B cell (primary cell): Measurements from ENCODE around the gene DLST. TPM values are rescaled to one million over a fixed set of nuclear protein-coding genes. Genes with fewer than 3 reads are reported as not detected.

Experiments
- ATAC-seq: fragments of 200-7000 bp; cut with Tn5 transposase; one replicate; pipeline ENCODE4 v1.10.0; 2021; ENCODE audit warnings: low read depth, mild to moderate bottlenecking, moderate number of reproducible peaks, moderate library complexity
- CTCF ChIA-PET: fragments of 350-600 bp; sonication (Branson Sonifier 250); formaldehyde crosslinking; loops from one replicate; lab custom pipeline; 2021; ENCODE audit warnings: antibody characterized with exemption, inconsistent platforms; lab: Charles Lee
- POLR2A ChIA-PET: fragments of 350-600 bp; sonication (Branson Sonifier 250); formaldehyde crosslinking; loops from one replicate; lab custom pipeline; 2021; ENCODE audit warnings: antibody characterized with exemption; lab: Charles Lee
- DNase-seq: peaks from one replicate; pipeline ENCODE4 v3.0.0; 2013
- H2AFZ ChIP-seq: 2 replicates; pipeline ENCODE4 v1.6.1; 2012; ENCODE audit warnings: mild to moderate bottlenecking, low read depth, low read length; ENCODE audit not compliant: insufficient read depth, poor library complexity, severe bottlenecking
- H3K27ac ChIP-seq, 2 donors: 1 replicate in 1 of 2; 2 replicates in 1 of 2; pipeline ENCODE4 v1.5.1; 2012 to 2013; ENCODE audit warnings: low read length in 2 of 2, mild to moderate bottlenecking in 2 of 2, moderate library complexity in 1 of 2
- H3K27me3 ChIP-seq, 4 experiments: fragments of 200-600 bp in 1 of 4; sonication (generic) in 1 of 4; replicated peaks in 1 of 4; 1 replicate in 2 of 4; 2 replicates in 2 of 4; pipeline versions ENCODE4 v1.6.1 to v1.7.0; 2013 to 2016; ENCODE audit warnings: low read length in 3 of 4, mild to moderate bottlenecking in 2 of 4, mixed read lengths in 1 of 4, moderate library complexity in 1 of 4; ENCODE audit not compliant: insufficient read depth in 4 of 4, control insufficient read depth in 3 of 4; ENCODE audit errors: control extremely low read depth in 1 of 4
- H3K36me3 ChIP-seq, 2 experiments: replicated peaks in 1 of 2; 1 replicate in 1 of 2; 2 replicates in 1 of 2; pipeline versions ENCODE4 v1.6.1 to v1.7.1; 2013; ENCODE audit warnings: low read length in 1 of 2; ENCODE audit not compliant: insufficient read depth in 2 of 2, control insufficient read depth in 1 of 2; ENCODE audit errors: control extremely low read depth in 1 of 2, extremely low read depth in 1 of 2
- H3K4me1 ChIP-seq, 2 donors: fragments of 200-600 bp in 1 of 2; sonication (generic) in 1 of 2; 1 replicate in 1 of 2; 2 replicates in 1 of 2; pipeline versions ENCODE4 v1.5.1 to v1.6.1; 2013 to 2017; ENCODE audit warnings: low read length in 2 of 2; ENCODE audit not compliant: control insufficient read depth in 2 of 2, insufficient read depth in 2 of 2
- H3K4me2 ChIP-seq: replicated peaks from 2 replicates; pipeline ENCODE3; 2012; ENCODE audit warnings: mild to moderate bottlenecking, low read depth, low read length; ENCODE audit not compliant: poor library complexity, severe bottlenecking
- H3K4me3 ChIP-seq, 5 experiments: fragments of 200-600 bp in 1 of 5; sonication (generic) in 1 of 5; 1 replicate in 3 of 5; 2 replicates in 2 of 5; pipeline versions ENCODE4 v1.5.1 to v1.7.0; 2011 to 2016; ENCODE audit warnings: low read length in 4 of 5, mild to moderate bottlenecking in 4 of 5, low read depth in 2 of 5, control low read depth in 1 of 5, moderate library complexity in 1 of 5; ENCODE audit not compliant: insufficient read depth in 1 of 5; ENCODE audit errors: control extremely low read depth in 1 of 5, extremely low read depth in 1 of 5
- H3K79me2 ChIP-seq: fragments of 200-600 bp; sonication (generic); one replicate; pipeline ENCODE4 v1.6.0; 2016; ENCODE audit warnings: low read length; ENCODE audit not compliant: control insufficient read depth, insufficient read depth
- H3K9ac ChIP-seq: fragments of 200-600 bp; sonication (generic); 2 replicates; pipeline ENCODE4 v1.6.1; 2017; ENCODE audit warnings: mild to moderate bottlenecking, low read length, moderate library complexity
- H3K9me3 ChIP-seq, 3 donors: one replicate each; pipeline versions ENCODE4 v1.6.1 to v1.7.1; 2013; ENCODE audit warnings: low read length in 2 of 3; ENCODE audit not compliant: control insufficient read depth in 2 of 3, insufficient read depth in 1 of 3; ENCODE audit errors: control extremely low read depth in 1 of 3
- H4K20me1 ChIP-seq: 2 replicates; pipeline ENCODE4 v1.6.0; 2012; ENCODE audit warnings: mild to moderate bottlenecking, low read length; ENCODE audit not compliant: insufficient read depth, control insufficient read depth, poor library complexity, severe bottlenecking
- H3K27ac Mint-ChIP-seq: one replicate; pipeline ENCODE4 v1.8.0; 2021; ENCODE audit warnings: mixed read lengths
- H3K27me3 Mint-ChIP-seq: one replicate; pipeline ENCODE4 v1.8.0; 2021; ENCODE audit warnings: mixed read lengths
- H3K4me1 Mint-ChIP-seq: one replicate; pipeline ENCODE4 v1.8.0; 2021; ENCODE audit warnings: mixed read lengths
- H3K4me3 Mint-ChIP-seq: one replicate; pipeline ENCODE4 v1.8.0; 2021; ENCODE audit warnings: mixed read lengths
- H3K9me3 Mint-ChIP-seq: one replicate; pipeline ENCODE4 v1.8.0; 2022; ENCODE audit warnings: mixed read lengths; ENCODE audit not compliant: insufficient read depth
- CTCF ChIP-seq: fragments of 200-600 bp; IDR thresholded peaks from one replicate; pipeline ENCODE4 v1.8.0; 2022; ENCODE audit warnings: antibody characterized with exemption, mild to moderate bottlenecking
- EZH2 ChIP-seq: IDR thresholded peaks from 2 replicates; pipeline ENCODE4 v1.6.1; 2012; ENCODE audit warnings: borderline replicate concordance, low read depth, mild to moderate bottlenecking, moderate library complexity, low read length; ENCODE audit not compliant: insufficient read depth, poor library complexity, severe bottlenecking
- WGBS: methylation state at CpG from one replicate; pipeline ENCODE4 v1.1.5; 2013; ENCODE audit warnings: missing lambda C conversion rate; ENCODE audit not compliant: insufficient coverage; 5-methylcytosine and 5-hydroxymethylcytosine counted together
- intact Hi-C: fragments of 100-400 bp; cut with micrococcal nuclease; formaldehyde crosslinking; loops from one replicate; pipeline ENCODE4 v1.10.0; 2022
- polyA plus RNA-seq: library from polyadenylated mRNA; depleted of rRNA; stranded (reverse); fragments of >200 nt; gene quantifications from 2 replicates; pipeline ENCODE4 v1.2.3, GENCODE V29; 2012
- total RNA-seq, 2 donors: library from RNA; stranded (reverse); fragments of 120-200 nt in 1 of 2; gene quantifications; 1 replicate in 1 of 2; 2 replicates in 1 of 2; pipeline versions ENCODE4 v1.2.3 to v1.2.4, GENCODE V29; 2013 to 2022

Gene DLST
- total and polyA plus RNA-seq, 2 donors (not counting 1 experiment from before 2014, with no cell fraction given): 73.1 to 89.5 TPM

GRCh38 chr14:74917646-74918081 lies 35.9 kb downstream of the DLST start:
- intact Hi-C loops: no loop called here
- no peak overlapping the region for H3K27ac Mint-ChIP-seq
- POLR2A ChIA-PET: no interaction called here

GRCh38 chr14:74918380-74918779 lies 36.7 kb downstream of the DLST start:
- DNase-seq (no peak), ATAC-seq (no peak)
- H3K27ac ChIP-seq: no peak overlapping the region
- no peaks in the 10 kb centered on the region for H3K9me3 ChIP-seq
- no peak overlapping the region for H3K4me2 ChIP-seq
- Mint-ChIP-seq H3K9me3 (no peaks in the 10 kb centered on the region), H3K4me1 (no peaks in the 10 kb centered on the region), H3K27ac (no peak overlapping the region), H3K4me3 (no peak overlapping the region), H3K27me3 (no peaks in the 10 kb centered on the region)
- H3K4me3 ChIP-seq: no peak overlapping the region
- no peaks in the 10 kb centered on the region for H3K27me3 ChIP-seq
- intact Hi-C loops: no loop called here
- H2AFZ ChIP-seq: no peak overlapping the region
- no peaks in the 10 kb centered on the region for H4K20me1 ChIP-seq
- no peaks in the 10 kb centered on the region for H3K36me3 ChIP-seq
- H3K9ac ChIP-seq: no peak overlapping the region
- peaks cover under 1 to 9% of the 10 kb centered on the region in 2 donors for H3K4me1 ChIP-seq
- H3K79me2 ChIP-seq: no peaks in the 10 kb centered on the region
- TF ChIP-seq CTCF: no peak
- no peak for TF ChIP-seq EZH2
- ChIA-PET CTCF (no interaction called here), POLR2A (no interaction called here)
- 94% methylated on average over 9 of the region's 9 CpGs for WGBS

More at GRCh38 chr14:74917646-74918081, 35.9 kb downstream of the DLST start:
- WGBS: 90% methylated on average over 12 of the region's 13 CpGs
- Mint-ChIP-seq H3K4me3 (no peak overlapping the region), H3K27me3 (no peaks in the 10 kb centered on the region), H3K4me1 (no peaks in the 10 kb centered on the region), H3K9me3 (no peaks in the 10 kb centered on the region)
- no peaks in the 10 kb centered on the region for H3K27me3 ChIP-seq
- ATAC-seq: no peak
- no peak overlapping the region for H3K9ac ChIP-seq
- TF ChIP-seq EZH2 (no peak), CTCF (no peak)
- peaks cover 0 to 3% of the 10 kb centered on the region in 2 donors for H3K4me1 ChIP-seq
- no peak overlapping the region for H3K4me2 ChIP-seq
- H2AFZ ChIP-seq: no peak overlapping the region
- no peak overlapping the region for H3K4me3 ChIP-seq
- no peaks in the 10 kb centered on the region for H3K79me2 ChIP-seq
- no peak for DNase-seq
- no peaks in the 10 kb centered on the region for H4K20me1 ChIP-seq
- H3K9me3 ChIP-seq: no peaks in the 10 kb centered on the region
- no peak overlapping the region for H3K27ac ChIP-seq
- no peaks in the 10 kb centered on the region for H3K36me3 ChIP-seq
- CTCF ChIA-PET: interaction anchor here (1.2 to 1.3 kb wide), 2 partner anchors 12 to 30 kb away, joined by 3 to 4 read pairs; no protein-coding TSS in a partner anchor
